NCI-H146 treated with DMSO at 0.1 percent for 48 hours (cell line): Measurements from ENCODE around the gene PCGF3.
A peak's percentile ranks its signal among the peaks of the same experiment; 100 is the strongest.
"Not testable (repeated sequence)": the region's sequence is repeated elsewhere in the genome, so short reads cannot be mapped to it uniquely, and the experiment has no call there.

Source experiments
- DNase-seq: peaks from one replicate; lab custom pipeline; 2025; ENCODE audit not compliant: unreplicated experiment; lab: John Stamatoyannopoulos, UW

Gene PCGF3

GRCh38 chr4:780255-780654, 74.6 kb downstream of the PCGF3 start:
- DNase-seq, result not testable (repeated sequence)

GRCh38 chr4:780716-781492, 75.3 kb downstream of the PCGF3 start:
- DNase-seq, result no peak

- DNase-seq, result peak; percentile 95
These were observed 76.0 kb downstream of the PCGF3 start for GRCh38 chr4:781493-782216.

- DNase-seq, result no peak
These were observed 79.0 kb downstream of the PCGF3 start for GRCh38 chr4:784401-785331.

GRCh38 chr4:785332-786073, 79.9 kb downstream of the PCGF3 start:
- DNase-seq, result no peak

GRCh38 chr4:786074-786741, 80.6 kb downstream of the PCGF3 start:
- no peak for DNase-seq

- DNase-seq, result no peak
These were observed 81.2 kb downstream of the PCGF3 start for GRCh38 chr4:786861-787300.

- DNase-seq, result no peak
These were observed 81.9 kb downstream of the PCGF3 start for GRCh38 chr4:787561-787981.

GRCh38 chr4:788006-788635, 82.5 kb downstream of the PCGF3 start:
- DNase-seq, result no peak

GRCh38 chr4:788636-789297, 83.1 kb downstream of the PCGF3 start:
- no peak for DNase-seq

GRCh38 chr4:789571-790465, 84.2 kb downstream of the PCGF3 start:
- no peak for DNase-seq

- DNase-seq, result no peak
These were observed 84.8 kb downstream of the PCGF3 start for GRCh38 chr4:790466-790820.

GRCh38 chr4:791252-791897, 85.7 kb downstream of the PCGF3 start:
- DNase-seq, result no peak

- no peak for DNase-seq
These were observed 86.4 kb downstream of the PCGF3 start for GRCh38 chr4:791898-792625.

GRCh38 chr4:792626-793092, 87.0 kb downstream of the PCGF3 start:
- no peak for DNase-seq

GRCh38 chr4:793093-793861, 87.6 kb downstream of the PCGF3 start:
- peak; percentile 36 for DNase-seq
